Measurements from ENCODE around the gene BORCS8. TPM values are rescaled to one million over a fixed set of nuclear protein-coding genes. Genes with fewer than 3 reads are reported as not detected.

BORCS8 gene
- total and polyA plus RNA-seq, 2 of the 13 experiments (the other 11 are each of a cell fraction or from before 2014, with no cell fraction given) = 9.6 to 13.3 TPM

GRCh38 chr19:19170053-19170872 is 21.7 kb downstream of the BORCS8 start, which contains the start of gene MEF2B (continued):
- TF ChIP-seq PHF21A (CRISPR knock-in tag; IDR thresholded peaks at IDR 0.05) (peak; percentile 22; the same call in 1 of the 2 replicates), ARID5B (CRISPR knock-in tag; IDR thresholded peaks at IDR 0.05) (peak; percentile 28; the same call in 1 of the 2 replicates), SMAD3 (CRISPR knock-in tag; IDR thresholded peaks at IDR 0.05) (no peak), ZNF687 (CRISPR knock-in tag; IDR thresholded peaks at IDR 0.05) (peak; percentile 86), HMG20A (CRISPR knock-in tag; IDR thresholded peaks at IDR 0.05; ENCODE audit: borderline replicate concordance) (no peak), NR2F1 (CRISPR knock-in tag; IDR thresholded peaks at IDR 0.05) (peak in 1 of 2 experiments; percentile 68; a peak in 2 of 4 replicates), PATZ1 (CRISPR knock-in tag; IDR thresholded peaks at IDR 0.05) (peak; percentile 45; the same call in 1 of the 2 replicates), ZBTB46 (CRISPR knock-in tag; IDR thresholded peaks at IDR 0.05; ENCODE audit: borderline replicate concordance) (no peak)
